ENCODE measurements around the gene SYP. TPM values are rescaled to one million over a fixed set of nuclear protein-coding genes. Genes with fewer than 3 reads are reported as not detected.

The SYP gene
- total and polyA plus RNA-seq, 9 of the 15 experiments (the other 6 are each of a cell fraction or from before 2014, with no cell fraction given): 0.48 to 5.1 (median 2.6) TPM

- TF ChIP-seq ZBTB33 (CRISPR knock-in tag; IDR thresholded peaks at IDR 0.05) (peak; percentile 99), ZNF561 (CRISPR knock-in tag; conservative IDR thresholded peaks at IDR 0.05) (no peak), POLR2G (IDR thresholded peaks at IDR 0.05; ENCODE audit: low read depth, low read length) (peak; percentile 45), HOMEZ (CRISPR knock-in tag; IDR thresholded peaks at IDR 0.05) (no peak), MYBL2 (IDR thresholded peaks at IDR 0.05; ENCODE audit: low read depth) (no peak), MYBL2 (CRISPR knock-in tag; IDR thresholded peaks at IDR 0.05; ENCODE audit: borderline replicate concordance) (no peak), MBD2 (IDR thresholded peaks at IDR 0.05; ENCODE audit: borderline replicate concordance, low read depth) (peak; percentile 58; the same call in 1 of the 2 replicates), E2F3 (CRISPR knock-in tag; IDR thresholded peaks at IDR 0.05) (no peak), JUND (IDR thresholded peaks at IDR 0.05; ENCODE audit: borderline replicate concordance, low read depth, low read length) (peak; percentile 66), JUND (tag; IDR thresholded peaks at IDR 0.05; ENCODE audit: borderline replicate concordance, low read depth, low read length) (no peak), TFE3 (CRISPR knock-in tag; IDR thresholded peaks at IDR 0.05) (no peak), MYC (IDR thresholded peaks at IDR 0.05; ENCODE audit: low read depth, low read length) (peak; percentile 17; the same call in 1 of the 2 replicates), MYC (CRISPR knock-in tag; IDR thresholded peaks at IDR 0.05; ENCODE audit: borderline replicate concordance, low read depth) (no peak), ATF7 (IDR thresholded peaks at IDR 0.05) (peak; percentile 95), NR4A1 (CRISPR knock-in tag; IDR thresholded peaks at IDR 0.05) (no peak), NR4A1 (tag; IDR thresholded peaks at IDR 0.05) (0 out of 2 replicates have a peak, but pooled peaks have one; percentile 12), PRDM10 (IDR thresholded peaks at IDR 0.05; ENCODE audit: partially characterized antibody) (peak; percentile 99)
These were observed 33.8 kb downstream of the SYP start (continued) for GRCh38 chrX:49165901-49166881.
